H9 (cell line): Measurements from ENCODE around the gene UROS. TPM values are rescaled to one million over a fixed set of nuclear protein-coding genes. Genes with fewer than 3 reads are reported as not detected.

Source experiments
- DNase-seq: peaks from one replicate; pipeline ENCODE4 v3.0.0-alpha.2; 2017
- H2AFZ ChIP-seq: one replicate; pipeline ENCODE4 v1.6.1; 2013; ENCODE audit warnings: mild to moderate bottlenecking, low read length, control low read depth, moderate library complexity
- H2AK5ac ChIP-seq: 2 replicates; pipeline ENCODE4 v1.6.1; 2013; ENCODE audit warnings: low read length, control low read depth, mixed read lengths; ENCODE audit not compliant: insufficient read length
- H2BK120ac ChIP-seq: one replicate; pipeline ENCODE4 v1.6.1; 2013; ENCODE audit warnings: low read depth, mild to moderate bottlenecking, low read length, control low read depth, inconsistent platforms; ENCODE audit not compliant: poor library complexity, severe bottlenecking
- H2BK12ac ChIP-seq: 2 replicates; pipeline ENCODE4 v1.6.1; 2013; ENCODE audit warnings: low read length, control low read depth, mixed read lengths, low read depth; ENCODE audit not compliant: insufficient read length
- H2BK15ac ChIP-seq: 2 replicates; pipeline ENCODE4 v1.6.1; 2013; ENCODE audit warnings: low read depth, low read length, control low read depth
- H2BK20ac ChIP-seq: one replicate; pipeline ENCODE4 v1.6.1; 2013; ENCODE audit warnings: low read depth, mild to moderate bottlenecking, low read length, control low read depth, inconsistent platforms; ENCODE audit not compliant: poor library complexity, severe bottlenecking
- H2BK5ac ChIP-seq: 2 replicates; pipeline ENCODE4 v1.6.1; 2013; ENCODE audit warnings: low read length, control low read depth, mixed read lengths; ENCODE audit not compliant: insufficient read length
- H3K14ac ChIP-seq: 2 replicates; pipeline ENCODE4 v1.6.1; 2013; ENCODE audit warnings: low read length, control low read depth; ENCODE audit not compliant: insufficient read depth
- H3K18ac ChIP-seq: 2 replicates; pipeline ENCODE4 v1.6.1; 2013; ENCODE audit warnings: low read depth, mild to moderate bottlenecking, mixed read lengths, low read length, control low read depth; ENCODE audit not compliant: insufficient read length
- H3K23ac ChIP-seq: 2 replicates; pipeline ENCODE4 v1.6.1; 2013; ENCODE audit warnings: low read length, control low read depth, mixed read lengths, low read depth; ENCODE audit not compliant: insufficient read length
- H3K23me2 ChIP-seq: 2 replicates; pipeline ENCODE4 v1.6.1; 2013; ENCODE audit warnings: low read depth, mild to moderate bottlenecking, mixed read lengths, low read length, control low read depth; ENCODE audit not compliant: insufficient read length, poor library complexity, severe bottlenecking
- H3K27ac ChIP-seq: 2 replicates; pipeline ENCODE4 v1.5.1; 2013; ENCODE audit warnings: low read length, control low read depth, mixed read lengths, low read depth; ENCODE audit not compliant: insufficient read length
- H3K27me3 ChIP-seq: 2 replicates; pipeline ENCODE4 v1.6.1; 2013; ENCODE audit warnings: low read length, control low read depth, inconsistent platforms; ENCODE audit not compliant: insufficient read depth
- H3K4ac ChIP-seq: 2 replicates; pipeline ENCODE4 v1.6.1; 2013; ENCODE audit warnings: low read depth, mild to moderate bottlenecking, control low read depth, inconsistent platforms, low read length, moderate library complexity
- H3K4me1 ChIP-seq: 2 replicates; pipeline ENCODE4 v1.6.1; 2013; ENCODE audit warnings: low read length, control low read depth, inconsistent platforms; ENCODE audit not compliant: insufficient read depth
- H3K4me2 ChIP-seq: 2 replicates; pipeline ENCODE4 v1.6.1; 2013; ENCODE audit warnings: low read length, control low read depth, mixed read lengths; ENCODE audit not compliant: insufficient read length, insufficient read depth
- H3K56ac ChIP-seq: 2 replicates; pipeline ENCODE4 v1.6.1; 2013; ENCODE audit warnings: low read depth, mild to moderate bottlenecking, mixed read lengths, low read length, control low read depth; ENCODE audit not compliant: insufficient read length
- H3K79me1 ChIP-seq: 2 replicates; pipeline ENCODE4 v1.6.1; 2013; ENCODE audit warnings: low read depth, mild to moderate bottlenecking, moderate library complexity, low read length, control low read depth, inconsistent platforms; ENCODE audit not compliant: insufficient read depth, poor library complexity, severe bottlenecking
- H3K79me2 ChIP-seq: 2 replicates; pipeline ENCODE4 v1.6.1; 2013; ENCODE audit warnings: low read length, control low read depth, inconsistent platforms; ENCODE audit not compliant: insufficient read depth
- H3K9ac ChIP-seq: 2 replicates; pipeline ENCODE4 v1.6.1; 2013; ENCODE audit warnings: low read length, control low read depth, mixed read lengths; ENCODE audit not compliant: insufficient read length; ENCODE audit errors: extremely low read depth
- H3K9me3 ChIP-seq: one replicate; pipeline ENCODE4 v1.6.1; 2013; ENCODE audit warnings: low read depth, low read length, inconsistent platforms; ENCODE audit not compliant: control insufficient read depth
- H3T11ph ChIP-seq: one replicate; pipeline ENCODE4 v1.6.1; 2013; ENCODE audit warnings: mild to moderate bottlenecking, low read length, control low read depth, inconsistent platforms
- H4K20me1 ChIP-seq: one replicate; pipeline ENCODE4 v1.6.1; 2013; ENCODE audit not compliant: control insufficient read depth, insufficient read length, insufficient read depth
- H4K5ac ChIP-seq: 2 replicates; pipeline ENCODE4 v1.6.1; 2013; ENCODE audit warnings: low read depth, mild to moderate bottlenecking, mixed read lengths, low read length, control low read depth; ENCODE audit not compliant: insufficient read length
- H4K8ac ChIP-seq: replicated peaks from 2 replicates; pipeline ENCODE4 v1.6.1; 2013; ENCODE audit warnings: low read length, control low read depth, mixed read lengths, low read depth; ENCODE audit not compliant: insufficient read length
- H4K91ac ChIP-seq: 2 replicates; pipeline ENCODE4 v1.6.1; 2013; ENCODE audit warnings: low read depth, mild to moderate bottlenecking, moderate library complexity, mixed read lengths, low read length, control low read depth; ENCODE audit not compliant: insufficient read length
- H3K27ac Mint-ChIP-seq, 3 experiments: 2 replicates in 2 of 3; 3 replicates in 1 of 3; pipeline ENCODE4 v1.8.0; 2020 to 2021; ENCODE audit warnings: mixed read lengths in 3 of 3, mild to moderate bottlenecking in 1 of 3, moderate library complexity in 1 of 3
- H3K27me3 Mint-ChIP-seq: 2 replicates; pipeline ENCODE4 v1.8.0; 2021; ENCODE audit warnings: low read depth, mild to moderate bottlenecking, moderate library complexity, mixed read lengths
- H3K36me3 Mint-ChIP-seq, 3 experiments: 2 replicates in 2 of 3; 3 replicates in 1 of 3; pipeline ENCODE4 v1.8.0; 2020 to 2021; ENCODE audit warnings: low read depth in 3 of 3, mixed read lengths in 3 of 3; ENCODE audit not compliant: insufficient read depth in 1 of 3
- H3K4me1 Mint-ChIP-seq, 2 experiments: 2 replicates each; pipeline ENCODE4 v1.8.0; 2020; ENCODE audit warnings: mixed read lengths in 2 of 2
- H3K4me3 Mint-ChIP-seq, 2 experiments: 2 replicates in 1 of 2; 3 replicates in 1 of 2; pipeline ENCODE4 v1.8.0; 2020 to 2021; ENCODE audit warnings: mild to moderate bottlenecking in 2 of 2, mixed read lengths in 2 of 2, moderate library complexity in 1 of 2
- H3K9me3 Mint-ChIP-seq, 2 experiments: 2 replicates in 1 of 2; 3 replicates in 1 of 2; pipeline ENCODE4 v1.8.0; 2020; ENCODE audit warnings: mild to moderate bottlenecking in 2 of 2, mixed read lengths in 2 of 2, moderate library complexity in 1 of 2
- CTCF ChIP-seq: fragments of 200-600 bp; sonication (generic); conservative IDR thresholded peaks from 3 replicates; pipeline ENCODE4 v1.8.0; 2021; ENCODE audit warnings: antibody characterized with exemption, mild to moderate bottlenecking
- WGBS: extraction: QIAGEN DNeasy Blood & Tissue Kit; methylation state at CpG from one replicate; pipeline ENCODE4 v1.1.7; 2013; ENCODE audit warnings: missing lambda C conversion rate, low lambda C conversion rate, mixed read lengths; ENCODE audit not compliant: insufficient read length; ENCODE audit errors: extremely low coverage; 5-methylcytosine and 5-hydroxymethylcytosine counted together
- total RNA-seq: library from RNA; stranded (reverse); gene quantifications from 2 replicates; pipeline ENCODE4 v1.2.1, GENCODE V29; 2021

The UROS gene
- total RNA-seq, 1 experiment from 2014 or later, result 42.3 TPM

GRCh38 chr10:125802739-125803138, 20.3 kb downstream of the UROS start:
- H3K4me2 ChIP-seq, result no peak overlapping the region
- H3K79me1 ChIP-seq, result no peaks in the 10 kb centered on the region
- no peak overlapping the region for H2BK120ac ChIP-seq
- H3K27ac ChIP-seq, result no peak overlapping the region
- no peak for DNase-seq
- H2BK20ac ChIP-seq, result no peak overlapping the region
- no peak overlapping the region for H3T11ph ChIP-seq
- Mint-ChIP-seq H3K27me3 (no peaks in the 10 kb centered on the region), H3K27ac (no peak overlapping the region), H3K9me3 (no peaks in the 10 kb centered on the region), H3K4me1 (peaks cover 7% of the 10 kb centered on the region in 2 experiments; a peak in 3 of 4 replicates), H3K4me3 (no peak overlapping the region), H3K36me3 (peaks cover 19 to 51% (median 33%) of the 10 kb centered on the region in 3 experiments)
- no peak overlapping the region for H3K14ac ChIP-seq
- no peaks in the 10 kb centered on the region for H3K79me2 ChIP-seq
- no peak overlapping the region for H3K18ac ChIP-seq
- H2BK5ac ChIP-seq, result no peak overlapping the region
- H2AFZ ChIP-seq, result no peak overlapping the region
- H4K91ac ChIP-seq, result no peak overlapping the region
- H4K8ac ChIP-seq, result no peak overlapping the region
- H3K4me1 ChIP-seq, result no peaks in the 10 kb centered on the region
- H3K4ac ChIP-seq, result no peak overlapping the region
- no CpG with 5 or more reads among the region's 7 CpGs for WGBS
- H2BK12ac ChIP-seq, result no peak overlapping the region
- no peak overlapping the region for H2BK15ac ChIP-seq
- TF ChIP-seq CTCF, result no peak
- H4K5ac ChIP-seq, result no peak overlapping the region
- H3K9ac ChIP-seq, result no peak overlapping the region
- no peaks in the 10 kb centered on the region for H3K23me2 ChIP-seq
- H4K20me1 ChIP-seq, result no peaks in the 10 kb centered on the region
- H2AK5ac ChIP-seq, result no peak overlapping the region
- no peaks in the 10 kb centered on the region for H3K9me3 ChIP-seq
- no peaks in the 10 kb centered on the region for H3K27me3 ChIP-seq
- H3K23ac ChIP-seq, result no peak overlapping the region
- H3K56ac ChIP-seq, result no peak overlapping the region
